Bronchial epithelial cell (primary cell): Measurements from ENCODE around the gene AGPAT4. TPM values are rescaled to one million over a fixed set of nuclear protein-coding genes. Genes with fewer than 3 reads are reported as not detected.
A peak's percentile ranks its signal among the peaks of the same experiment; 100 is the strongest.

Source experiments
- DNase-seq: peaks from one replicate; pipeline ENCODE4 v3.0.0-alpha.2; 2010; ENCODE audit warnings: low read depth
- FAIRE-seq: peaks from 2 replicates; lab custom pipeline; 2011; peaks lifted over from hg19 to GRCh38; lab: Jason Lieb, UNC
- H3K27me3 ChIP-seq: 2 replicates; pipeline ENCODE4 v1.5.1; 2011; ENCODE audit warnings: low read length; ENCODE audit not compliant: control insufficient read depth, insufficient read depth
- H3K36me3 ChIP-seq: 2 replicates; pipeline ENCODE4 v1.5.1; 2011; ENCODE audit warnings: low read length; ENCODE audit not compliant: control insufficient read depth, insufficient read depth
- H3K4me3 ChIP-seq: 2 replicates; pipeline ENCODE4 v1.5.1; 2011; ENCODE audit warnings: mild to moderate bottlenecking, low read depth, low read length, control low read depth
- total RNA-seq: library from RNA; depleted of rRNA; stranded (reverse); fragments of >200 nt; gene quantifications from 2 replicates; pipeline ENCODE4 v1.2.1, GENCODE V29; 2014
- TF ChIP-seq, protein P1 (sequence below): IDR thresholded peaks from 2 replicates; pipeline ENCODE4 v1.5.1; 2011; ENCODE audit warnings: mild to moderate bottlenecking, moderate library complexity, low read length, control low read depth, inconsistent platforms; ENCODE audit not compliant: insufficient read depth, severe bottlenecking

AGPAT4 gene
- total RNA-seq, 1 donor from 2014 or later = 2.6 TPM

DNA sequence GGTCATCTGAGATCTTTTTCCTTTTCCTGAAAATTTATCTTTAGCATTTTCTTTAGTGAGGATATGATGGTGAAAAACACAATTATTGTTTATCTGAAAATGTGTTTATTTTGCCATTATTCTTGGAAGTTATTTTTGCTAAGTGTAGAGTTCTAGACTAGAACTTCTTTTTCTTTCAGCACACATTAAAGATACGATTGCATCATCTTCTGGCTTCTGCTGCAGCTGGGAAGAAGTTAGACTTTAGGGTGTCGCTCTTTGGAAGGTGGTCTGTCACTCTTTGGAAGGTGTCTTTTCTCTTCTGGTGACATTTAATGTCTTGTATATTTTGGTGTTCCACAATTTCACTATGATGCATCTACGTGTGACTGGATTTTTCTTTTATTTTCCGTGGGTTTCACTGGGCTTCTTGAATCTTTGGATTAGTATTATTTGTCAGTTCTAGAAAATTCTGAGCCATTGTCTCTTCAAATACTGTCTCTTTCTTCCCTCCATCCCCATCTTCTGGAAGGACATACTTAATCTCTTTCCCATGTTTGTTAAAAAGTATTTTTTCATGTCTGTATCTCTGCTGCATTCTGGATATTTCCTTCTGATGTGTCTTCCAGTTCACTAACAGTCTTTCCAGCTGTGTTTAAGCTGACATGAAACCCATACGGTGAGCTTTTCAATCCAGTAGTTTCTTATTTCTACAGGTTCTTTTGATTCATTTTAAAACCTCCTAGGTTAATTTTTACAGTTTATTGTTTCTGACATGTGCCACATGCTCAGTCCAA is 81.0 kb downstream of the AGPAT4 start:
- DNase-seq = no peak
- Histone ChIP-seq H3K27me3 (no peaks in the 10 kb centered on the region), H3K4me3 (no peak overlapping the region), H3K36me3 (no peaks in the 10 kb centered on the region)
- FAIRE-seq = no peak
- TF ChIP-seq, protein P1, sequence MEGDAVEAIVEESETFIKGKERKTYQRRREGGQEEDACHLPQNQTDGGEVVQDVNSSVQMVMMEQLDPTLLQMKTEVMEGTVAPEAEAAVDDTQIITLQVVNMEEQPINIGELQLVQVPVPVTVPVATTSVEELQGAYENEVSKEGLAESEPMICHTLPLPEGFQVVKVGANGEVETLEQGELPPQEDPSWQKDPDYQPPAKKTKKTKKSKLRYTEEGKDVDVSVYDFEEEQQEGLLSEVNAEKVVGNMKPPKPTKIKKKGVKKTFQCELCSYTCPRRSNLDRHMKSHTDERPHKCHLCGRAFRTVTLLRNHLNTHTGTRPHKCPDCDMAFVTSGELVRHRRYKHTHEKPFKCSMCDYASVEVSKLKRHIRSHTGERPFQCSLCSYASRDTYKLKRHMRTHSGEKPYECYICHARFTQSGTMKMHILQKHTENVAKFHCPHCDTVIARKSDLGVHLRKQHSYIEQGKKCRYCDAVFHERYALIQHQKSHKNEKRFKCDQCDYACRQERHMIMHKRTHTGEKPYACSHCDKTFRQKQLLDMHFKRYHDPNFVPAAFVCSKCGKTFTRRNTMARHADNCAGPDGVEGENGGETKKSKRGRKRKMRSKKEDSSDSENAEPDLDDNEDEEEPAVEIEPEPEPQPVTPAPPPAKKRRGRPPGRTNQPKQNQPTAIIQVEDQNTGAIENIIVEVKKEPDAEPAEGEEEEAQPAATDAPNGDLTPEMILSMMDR = no peak

DNA sequence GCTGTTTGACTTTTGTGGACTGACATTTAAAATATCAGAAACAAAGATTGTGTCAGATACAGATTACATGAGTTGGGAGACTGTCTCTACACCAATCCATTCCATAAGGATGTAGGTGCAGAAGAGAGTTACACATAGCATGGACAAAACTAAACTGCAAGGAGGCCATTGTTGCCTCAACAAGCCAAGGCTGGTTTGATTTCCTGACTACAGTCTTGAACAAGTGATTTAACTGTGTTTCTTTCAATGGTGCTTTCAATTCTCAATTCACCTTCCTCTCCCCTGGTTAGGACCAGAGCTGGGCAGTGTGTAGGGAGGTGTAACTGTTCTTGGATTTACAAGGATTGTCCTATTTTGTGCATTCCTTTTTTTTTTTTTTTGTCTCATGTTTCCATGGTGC is 82.2 kb downstream of the AGPAT4 start:
- Histone ChIP-seq H3K27me3 (no peaks in the 10 kb centered on the region), H3K36me3 (no peaks in the 10 kb centered on the region), H3K4me3 (no peak overlapping the region)
- TF ChIP-seq, protein P1 = no peak
- FAIRE-seq (peak; percentile 55), DNase-seq (no peak)

DNA sequence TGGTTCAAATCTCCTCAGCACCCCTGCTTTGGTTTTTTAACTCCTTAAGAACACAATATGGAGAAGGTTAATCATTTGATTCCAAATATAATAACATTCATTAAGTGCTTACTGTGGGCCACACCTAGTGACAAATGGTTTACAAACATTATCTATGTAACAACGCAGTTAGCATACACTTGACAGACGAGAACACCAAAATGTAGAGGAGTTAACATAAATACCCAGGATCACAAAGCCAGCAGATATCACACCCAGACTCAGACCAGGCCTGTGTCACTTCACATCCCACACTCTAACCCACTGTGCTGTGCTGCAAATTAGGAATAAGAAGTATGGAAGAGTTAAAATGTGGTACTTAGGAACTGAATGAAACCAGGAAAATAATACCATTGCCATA is 82.9 kb downstream of the AGPAT4 start:
- DNase-seq (no peak), FAIRE-seq (no peak)
- TF ChIP-seq, protein P1 = no peak
- no peak overlapping the region for H3K4me3 ChIP-seq
- H3K36me3 ChIP-seq = no peaks in the 10 kb centered on the region
- H3K27me3 ChIP-seq = no peaks in the 10 kb centered on the region

DNA sequence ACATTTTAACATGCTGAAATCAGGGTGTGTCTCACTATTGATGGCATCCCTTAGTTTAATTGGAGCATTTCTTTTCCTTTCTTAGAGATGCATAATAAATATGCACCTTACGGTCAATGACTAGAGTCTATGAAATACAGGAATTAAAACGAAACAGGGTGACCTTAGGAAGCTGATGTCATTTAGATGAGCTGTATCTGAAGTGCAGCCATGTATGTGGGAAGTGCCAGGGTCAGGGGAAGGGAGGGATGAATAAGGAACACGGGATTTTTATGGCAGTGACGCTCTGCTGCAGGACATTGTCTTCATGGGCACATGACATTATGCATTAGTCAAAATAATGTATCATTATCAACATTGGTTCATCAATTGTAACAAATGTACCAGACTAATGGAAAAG is 84.0 kb downstream of the AGPAT4 start:
- no peaks in the 10 kb centered on the region for H3K27me3 ChIP-seq
- no peaks in the 10 kb centered on the region for H3K36me3 ChIP-seq
- DNase-seq (no peak), FAIRE-seq (no peak)
- TF ChIP-seq, protein P1 = no peak
- no peak overlapping the region for H3K4me3 ChIP-seq

DNA sequence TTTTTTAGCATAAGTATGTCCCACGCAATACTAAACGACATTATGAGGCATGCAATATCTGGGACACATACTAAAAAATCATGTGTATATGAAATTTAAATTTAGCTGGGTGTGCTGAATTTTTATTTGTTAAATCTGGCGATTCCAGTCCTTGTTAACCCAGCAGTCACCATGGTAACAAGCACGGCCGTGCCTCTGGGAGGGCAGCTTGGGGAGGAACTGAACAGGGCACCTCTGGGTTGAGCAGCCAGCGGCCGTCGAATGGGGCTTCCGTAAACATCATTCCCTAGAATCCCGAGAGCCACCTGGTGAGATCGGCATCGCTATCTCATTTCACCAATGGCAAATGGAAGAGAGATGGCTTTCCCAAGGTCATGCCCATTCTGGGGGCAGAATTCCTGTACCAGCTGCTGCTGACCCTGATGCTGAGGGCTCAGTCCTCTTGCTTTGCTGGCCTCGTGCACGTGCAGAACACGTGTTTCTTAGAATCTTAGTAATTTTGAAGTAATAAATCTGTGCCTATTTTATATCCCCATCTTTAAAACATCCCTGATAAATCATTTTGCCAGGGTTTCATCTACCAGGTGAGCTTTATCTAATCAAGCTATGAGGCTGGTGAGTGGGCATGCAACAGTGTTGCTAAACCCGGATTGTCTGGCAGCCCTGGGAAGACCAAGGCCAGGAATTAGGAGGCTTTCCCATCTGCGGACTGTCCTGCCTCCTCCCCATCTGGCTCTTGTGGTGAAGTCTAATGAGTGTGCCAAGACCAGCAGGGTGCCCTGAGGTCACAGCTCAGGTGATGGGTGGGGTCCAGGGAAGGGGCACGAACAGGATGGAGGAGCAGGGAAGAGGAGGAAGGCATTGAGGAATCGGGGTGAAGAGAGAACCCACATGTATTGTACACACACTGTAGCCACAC is 85.1 kb downstream of the AGPAT4 start:
- TF ChIP-seq, protein P1 = no peak
- Histone ChIP-seq H3K4me3 (no peak overlapping the region), H3K27me3 (no peaks in the 10 kb centered on the region), H3K36me3 (no peaks in the 10 kb centered on the region)
- no peak for DNase-seq
- FAIRE-seq = peak; percentile 77
